Endothelial cell of umbilical vein (primary cell): ENCODE measurements around the gene WNT8A.

Experiments
- EZH2 ChIP-seq: IDR thresholded peaks from 2 replicates; pipeline ENCODE4 v1.6.1; 2012; ENCODE audit warnings: borderline replicate concordance, low read depth, mild to moderate bottlenecking, moderate library complexity, low read length, inconsistent platforms; ENCODE audit not compliant: severe bottlenecking
- FOS ChIP-seq: IDR thresholded peaks from 2 replicates; pipeline ENCODE4 v1.6.1; 2011; ENCODE audit warnings: mild to moderate bottlenecking, low read length, moderate library complexity, borderline replicate concordance; ENCODE audit not compliant: insufficient read depth
- GATA2 ChIP-seq: IDR thresholded peaks from 2 replicates; pipeline ENCODE4 v1.7.0; 2011; ENCODE audit warnings: low read depth, mild to moderate bottlenecking, moderate library complexity, mixed read lengths, low read length; ENCODE audit not compliant: insufficient read length, insufficient read depth
- JUN ChIP-seq: IDR thresholded peaks from 2 replicates; pipeline ENCODE4 v1.6.1; 2011; ENCODE audit warnings: borderline replicate concordance, low read depth; ENCODE audit not compliant: insufficient read length, insufficient read depth
- MYC ChIP-seq: IDR thresholded peaks from one replicate; pipeline ENCODE4 v1.6.1; 2011; ENCODE audit warnings: mild to moderate bottlenecking, low read depth, low read length
- POLR2A ChIP-seq: IDR thresholded peaks from 2 replicates; pipeline ENCODE4 v1.6.1; 2012; ENCODE audit warnings: low read depth, mild to moderate bottlenecking, control low read depth, low read length
- POLR2AphosphoS5 ChIP-seq: IDR thresholded peaks from 2 replicates; pipeline ENCODE4 v1.6.1; 2012; ENCODE audit warnings: low read depth, mild to moderate bottlenecking, control low read depth, low read length, moderate library complexity; ENCODE audit not compliant: insufficient read depth
- TF ChIP-seq, protein P1 (sequence below), 2 donors: IDR thresholded peaks; 1 replicate in 1 of 2; 2 replicates in 1 of 2; pipeline ENCODE4 v1.5.1; 2011; ENCODE audit warnings: low read length in 2 of 2, mild to moderate bottlenecking in 2 of 2, moderate library complexity in 2 of 2, control low read depth in 1 of 2, inconsistent platforms in 1 of 2, low read depth in 1 of 2; ENCODE audit not compliant: insufficient read depth in 1 of 2; ENCODE audit errors: extremely low read depth in 1 of 2
- TF ChIP-seq, protein P2 (sequence below): IDR thresholded peaks from 2 replicates; pipeline ENCODE4 v1.6.1; 2011; ENCODE audit not compliant: insufficient read depth, insufficient read length

DNA sequence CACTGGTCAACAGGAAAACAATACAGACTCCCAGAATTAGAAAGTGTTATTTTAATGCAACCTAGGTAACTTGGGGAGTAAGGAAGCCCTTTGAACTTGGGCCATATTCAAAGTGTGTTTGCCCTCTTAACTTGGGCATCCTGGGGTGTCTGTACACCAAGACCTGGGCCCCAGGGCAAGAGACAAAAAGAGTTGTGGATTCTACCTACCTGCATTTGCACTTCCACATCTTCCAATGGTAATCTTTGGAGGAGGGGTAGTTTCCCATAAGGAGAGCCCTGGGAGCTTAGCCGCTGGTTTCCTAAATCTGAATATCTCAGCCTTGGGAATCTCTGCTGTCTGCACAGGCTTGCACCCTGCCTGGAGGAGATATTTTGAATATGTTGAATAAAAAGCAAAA, 8.5 kb downstream of the WNT8A start:
- TF ChIP-seq, protein P1, sequence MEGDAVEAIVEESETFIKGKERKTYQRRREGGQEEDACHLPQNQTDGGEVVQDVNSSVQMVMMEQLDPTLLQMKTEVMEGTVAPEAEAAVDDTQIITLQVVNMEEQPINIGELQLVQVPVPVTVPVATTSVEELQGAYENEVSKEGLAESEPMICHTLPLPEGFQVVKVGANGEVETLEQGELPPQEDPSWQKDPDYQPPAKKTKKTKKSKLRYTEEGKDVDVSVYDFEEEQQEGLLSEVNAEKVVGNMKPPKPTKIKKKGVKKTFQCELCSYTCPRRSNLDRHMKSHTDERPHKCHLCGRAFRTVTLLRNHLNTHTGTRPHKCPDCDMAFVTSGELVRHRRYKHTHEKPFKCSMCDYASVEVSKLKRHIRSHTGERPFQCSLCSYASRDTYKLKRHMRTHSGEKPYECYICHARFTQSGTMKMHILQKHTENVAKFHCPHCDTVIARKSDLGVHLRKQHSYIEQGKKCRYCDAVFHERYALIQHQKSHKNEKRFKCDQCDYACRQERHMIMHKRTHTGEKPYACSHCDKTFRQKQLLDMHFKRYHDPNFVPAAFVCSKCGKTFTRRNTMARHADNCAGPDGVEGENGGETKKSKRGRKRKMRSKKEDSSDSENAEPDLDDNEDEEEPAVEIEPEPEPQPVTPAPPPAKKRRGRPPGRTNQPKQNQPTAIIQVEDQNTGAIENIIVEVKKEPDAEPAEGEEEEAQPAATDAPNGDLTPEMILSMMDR (IDR thresholded peaks at IDR 0.05; ENCODE audit: extremely low read depth in 1 of 2, insufficient read depth in 1 of 2, low read depth in 1 of 2, low read length in 2 of 2): no peak
- TF ChIP-seq FOS (no peak), JUN (no peak), POLR2A (no peak), EZH2 (no peak), POLR2AphosphoS5 (no peak), MYC (no peak), GATA2 (no peak)
- TF ChIP-seq, protein P2, sequence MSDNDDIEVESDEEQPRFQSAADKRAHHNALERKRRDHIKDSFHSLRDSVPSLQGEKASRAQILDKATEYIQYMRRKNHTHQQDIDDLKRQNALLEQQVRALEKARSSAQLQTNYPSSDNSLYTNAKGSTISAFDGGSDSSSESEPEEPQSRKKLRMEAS: no peak
